NCI-H2081 treated with DMSO at 0.1 percent for 48 hours (cell line): ENCODE results near the gene CENPU.
"Not testable (repeated sequence)": the region's sequence is repeated elsewhere in the genome, so short reads cannot be mapped to it uniquely, and the experiment has no call there.

Experiments
- DNase-seq: peaks from one replicate; lab custom pipeline; 2025; lab: John Stamatoyannopoulos, UW

The CENPU gene

DNA sequence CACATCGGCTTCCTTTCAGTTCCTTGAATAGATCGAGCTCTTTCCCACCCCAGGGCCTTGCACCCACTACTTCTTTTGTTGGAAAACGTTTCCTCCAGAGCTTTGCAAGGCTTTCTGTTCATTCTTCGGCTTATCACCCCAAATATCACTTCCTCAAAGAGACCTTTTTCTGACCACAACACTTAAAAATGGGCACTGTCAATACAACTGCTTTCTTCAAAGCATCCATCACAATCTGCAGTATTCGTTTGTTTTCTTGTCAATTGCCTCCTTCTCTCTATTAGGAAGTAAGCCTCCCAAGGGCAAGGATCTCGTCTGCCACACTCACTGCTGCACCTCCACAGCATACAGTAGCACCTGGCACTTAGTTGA lies 17.7 kb upstream of the CENPU start:
- DNase-seq = no peak

GRCh38 chr4:184750926-184751584 lies 17.2 kb upstream of the CENPU start:
- no peak for DNase-seq

DNA sequence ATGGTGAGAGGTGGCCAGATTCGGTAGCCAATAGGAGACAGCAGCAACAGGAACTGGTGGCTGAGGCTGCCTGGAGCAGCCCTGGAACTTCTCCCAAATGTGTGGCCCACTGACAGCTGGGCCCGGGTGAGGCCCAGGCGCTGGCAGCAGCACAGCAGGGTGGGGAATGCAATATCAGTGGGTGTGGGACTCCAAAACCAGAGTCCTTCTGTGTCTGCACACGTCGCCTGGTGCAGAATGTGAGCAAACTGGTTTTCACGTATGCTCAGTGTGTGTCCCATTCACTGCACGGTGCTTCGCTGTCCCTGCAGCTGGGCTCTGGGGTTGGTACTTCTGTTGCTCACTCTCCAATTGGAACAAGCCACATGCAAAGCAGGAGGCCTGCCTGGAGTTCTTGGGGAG lies 14.4 kb upstream of the CENPU start:
- DNase-seq = no peak

DNA sequence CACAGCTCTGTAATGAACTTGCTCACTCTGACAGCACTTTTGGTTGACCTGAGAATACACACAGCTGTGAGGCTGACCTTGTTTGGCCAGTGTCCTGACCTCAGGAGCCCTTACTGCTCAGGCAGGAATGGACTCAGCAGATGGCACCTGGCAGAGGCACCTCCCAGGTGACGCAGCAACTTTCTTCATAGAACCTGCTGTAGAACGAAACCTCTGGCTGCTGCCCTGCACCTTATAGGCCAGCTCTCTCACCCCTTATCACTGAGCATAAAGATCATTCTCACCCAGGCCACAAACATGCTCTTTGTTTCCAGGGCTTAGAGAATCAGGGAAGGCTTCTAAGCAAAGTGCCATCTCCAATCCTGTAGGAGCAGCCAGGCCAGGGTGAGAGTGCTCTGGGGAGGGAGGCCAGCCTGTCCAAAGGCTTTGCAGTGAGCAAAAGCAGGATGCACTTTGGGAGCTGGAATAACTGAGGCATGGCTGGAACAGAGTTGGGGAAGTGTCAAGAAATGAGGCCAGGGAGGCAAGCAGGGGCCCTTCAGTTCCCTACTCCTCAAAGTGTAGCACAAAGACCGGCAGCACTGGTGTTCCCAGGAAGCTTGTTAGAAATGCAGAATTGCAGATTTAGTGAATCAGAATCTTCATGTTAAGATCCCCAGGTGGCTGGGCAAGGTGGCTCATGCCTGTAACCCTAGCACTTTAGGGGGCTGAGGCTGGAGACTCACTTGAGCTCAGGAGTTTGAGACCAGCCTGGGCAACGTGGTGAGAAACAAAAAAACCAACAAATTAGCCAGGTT lies 13.3 kb upstream of the CENPU start:
- no peak for DNase-seq

DNA sequence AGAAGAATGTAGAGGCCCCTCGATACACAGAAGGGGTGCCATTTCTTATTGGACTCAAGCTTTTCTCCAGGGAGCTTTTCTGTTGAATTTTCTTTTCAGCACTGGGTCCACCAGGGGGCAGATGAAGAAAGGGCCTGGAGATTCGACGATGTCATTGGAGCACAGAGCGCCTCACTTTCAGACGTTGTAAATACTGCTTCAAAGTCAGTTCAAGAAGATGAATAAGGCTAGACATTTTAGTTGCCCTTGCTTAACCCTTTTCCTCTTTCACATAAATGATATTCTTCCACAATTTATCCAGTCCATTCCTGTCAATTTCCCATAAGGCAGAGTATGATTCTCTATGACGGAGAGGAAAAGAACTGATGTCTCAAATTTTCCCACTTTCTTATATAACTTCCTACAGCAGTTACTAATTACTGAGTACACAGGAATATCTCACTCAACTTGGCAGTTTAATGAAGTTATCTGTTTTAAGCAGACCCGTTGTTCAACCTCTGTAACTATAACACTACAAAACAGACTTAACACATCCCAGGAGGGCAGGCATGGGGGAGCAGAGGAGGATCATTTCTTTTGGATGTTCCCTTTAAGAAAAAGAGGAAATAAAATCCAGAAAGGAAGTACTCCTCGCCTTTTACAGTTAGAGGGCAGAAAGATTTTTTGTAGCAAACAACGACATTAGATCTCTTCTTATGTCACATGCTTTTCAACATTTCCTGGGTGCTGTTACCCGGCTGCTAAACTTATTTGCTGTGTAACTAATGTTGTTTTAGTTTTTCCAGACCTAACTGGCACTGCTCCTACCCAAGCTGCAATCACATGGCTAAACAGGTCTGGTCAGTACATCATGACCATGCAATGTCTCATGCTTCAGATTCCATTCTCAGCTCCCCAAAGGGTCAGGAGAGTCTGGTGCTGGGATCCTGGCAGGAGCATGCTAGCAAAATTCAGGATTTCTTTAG lies 12.2 kb upstream of the CENPU start:
- peak; percentile 12 for DNase-seq

- DNase-seq = no peak
These were observed 10.3 kb upstream of the CENPU start for GRCh38 chr4:184744236-184744635.

DNA sequence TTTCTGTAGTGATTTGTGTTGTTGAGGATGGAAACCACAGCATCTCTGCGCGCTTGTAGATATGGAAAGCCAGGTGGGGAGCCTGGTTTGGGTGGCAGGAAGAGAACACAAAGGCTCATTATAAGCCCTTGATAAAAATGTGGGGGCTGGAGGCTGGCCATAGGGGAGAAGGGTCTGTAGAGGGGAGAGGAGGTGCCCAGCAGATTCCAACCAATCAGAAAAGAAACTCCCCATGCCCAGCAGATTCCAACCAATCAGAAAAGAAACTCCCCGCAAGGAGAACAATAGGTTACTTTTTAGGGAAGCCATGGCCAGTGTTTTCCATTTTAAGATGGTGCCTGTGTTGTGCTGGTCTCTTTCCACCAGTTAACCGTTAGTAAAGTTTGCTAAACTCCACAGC lies 9.8 kb upstream of the CENPU start:
- no peak for DNase-seq

- not testable (repeated sequence) for DNase-seq
These were observed 7.8 kb upstream of the CENPU start for GRCh38 chr4:184741651-184742050.

DNA sequence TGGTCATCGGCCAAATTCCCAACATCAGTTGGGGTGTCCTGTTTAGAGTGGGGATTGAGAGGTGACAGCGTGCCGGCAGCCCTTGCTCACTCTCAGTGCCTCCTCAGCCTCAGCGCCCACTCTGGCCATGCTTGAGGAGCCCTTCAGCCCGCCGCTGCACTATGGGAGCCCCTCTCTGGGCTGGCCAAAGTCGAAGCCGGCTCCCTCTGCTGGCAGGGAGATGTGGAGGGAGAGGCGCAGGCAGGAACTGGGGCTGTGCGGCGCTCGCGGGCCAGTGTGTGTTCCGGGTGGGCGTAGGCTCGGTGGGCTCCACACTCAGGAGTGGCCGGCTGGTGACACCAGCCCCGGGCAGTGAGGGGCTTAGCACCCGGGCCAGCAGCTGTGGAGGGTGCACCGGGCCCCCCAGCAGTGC lies 7.1 kb upstream of the CENPU start:
- no peak for DNase-seq

- not testable (repeated sequence) for DNase-seq
These were observed 5.7 kb upstream of the CENPU start for GRCh38 chr4:184739575-184739974.

- no peak for DNase-seq
These were observed 862 bp upstream of the CENPU start for GRCh38 chr4:184734758-184735157.

GRCh38 chr4:184732126-184732525 lies 1.8 kb downstream of the CENPU start:
- DNase-seq = no peak

- DNase-seq = no peak
These were observed 2.8 kb downstream of the CENPU start for GRCh38 chr4:184731056-184731455.

DNA sequence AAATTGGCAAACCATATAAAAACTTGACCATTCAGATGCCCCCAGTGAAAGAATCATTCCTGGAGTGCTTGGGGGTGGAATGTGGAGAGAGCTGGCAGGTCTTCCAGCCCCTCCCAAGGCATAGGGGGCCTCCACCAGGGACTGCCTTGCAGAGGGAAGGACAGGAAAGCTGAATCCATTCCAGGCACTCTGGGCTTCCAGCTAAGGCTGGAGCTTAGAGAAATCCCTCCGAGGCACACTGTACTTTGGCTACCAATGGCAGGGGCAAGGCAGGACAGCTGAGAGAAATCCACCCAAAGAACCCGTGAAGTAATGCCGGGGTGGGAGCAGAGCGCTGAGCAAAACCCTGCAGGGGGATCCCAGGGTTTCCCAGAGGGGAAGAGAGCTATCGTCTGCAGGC lies 4.0 kb downstream of the CENPU start:
- no peak for DNase-seq

- no peak for DNase-seq
These were observed 5.0 kb downstream of the CENPU start for GRCh38 chr4:184728858-184729257.

- DNase-seq = no peak
These were observed 6.5 kb downstream of the CENPU start for GRCh38 chr4:184727430-184727829.

- DNase-seq = no peak
These were observed 11.1 kb downstream of the CENPU start for GRCh38 chr4:184722798-184723197.

DNA sequence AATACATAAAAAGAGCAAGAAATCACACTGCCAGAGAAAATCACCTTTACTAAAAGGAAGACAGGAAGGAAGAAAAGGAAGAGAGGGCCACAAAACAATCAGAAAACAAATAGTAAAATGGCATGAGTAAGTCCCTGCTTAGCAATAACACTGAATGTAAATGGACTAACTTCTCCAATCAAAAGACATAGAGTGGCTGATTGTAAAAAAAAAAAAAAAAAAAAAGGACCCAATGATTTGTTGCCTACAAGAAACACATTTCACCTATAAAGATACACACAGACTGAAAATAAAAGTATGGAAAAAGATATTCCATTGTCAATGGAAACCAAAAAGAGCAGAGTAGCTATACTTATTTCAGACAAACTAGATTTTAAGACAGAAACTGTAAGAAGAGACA lies 12.6 kb downstream of the CENPU start:
- no peak for DNase-seq

DNA sequence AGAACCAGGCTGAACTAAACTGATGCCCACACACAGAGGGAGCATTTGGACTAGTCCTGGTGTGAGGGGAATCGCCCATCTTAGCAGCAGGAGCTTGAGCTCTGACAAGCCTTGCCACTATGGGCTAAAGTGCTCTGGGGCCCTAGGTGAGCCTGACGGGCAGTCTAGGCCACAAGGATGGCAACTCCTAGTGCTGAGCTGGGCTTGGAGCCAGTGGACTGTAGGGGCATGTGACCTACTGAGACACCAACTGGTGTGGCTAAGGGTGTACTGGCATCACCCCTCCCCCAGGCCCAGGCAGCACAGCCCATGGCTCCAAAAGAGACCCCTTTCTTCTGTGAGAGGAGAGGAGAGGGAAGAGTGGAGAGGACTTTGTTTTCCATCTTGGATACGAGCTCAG lies 14.5 kb downstream of the CENPU start:
- DNase-seq = no peak

DNA sequence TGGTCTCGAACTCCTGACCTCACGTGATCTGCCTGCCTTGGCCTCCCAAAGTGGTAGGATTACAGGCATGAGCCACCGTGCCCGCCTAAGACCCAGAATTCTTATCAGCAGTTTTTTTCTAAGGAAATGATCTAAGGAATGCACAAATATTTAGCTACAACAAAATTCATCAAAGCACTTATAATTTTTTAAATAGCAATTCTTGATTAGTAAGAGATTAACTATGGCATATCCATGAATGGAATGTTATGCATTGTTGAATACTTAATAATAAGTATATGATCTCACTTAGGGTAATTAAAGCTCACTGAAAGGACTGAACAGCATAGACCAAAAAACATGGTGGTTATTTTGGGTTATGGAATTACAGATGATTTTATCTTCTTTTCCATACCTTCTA lies 18.4 kb downstream of the CENPU start:
- no peak for DNase-seq

GRCh38 chr4:184713887-184714286 lies 20.0 kb downstream of the CENPU start:
- DNase-seq = no peak

DNA sequence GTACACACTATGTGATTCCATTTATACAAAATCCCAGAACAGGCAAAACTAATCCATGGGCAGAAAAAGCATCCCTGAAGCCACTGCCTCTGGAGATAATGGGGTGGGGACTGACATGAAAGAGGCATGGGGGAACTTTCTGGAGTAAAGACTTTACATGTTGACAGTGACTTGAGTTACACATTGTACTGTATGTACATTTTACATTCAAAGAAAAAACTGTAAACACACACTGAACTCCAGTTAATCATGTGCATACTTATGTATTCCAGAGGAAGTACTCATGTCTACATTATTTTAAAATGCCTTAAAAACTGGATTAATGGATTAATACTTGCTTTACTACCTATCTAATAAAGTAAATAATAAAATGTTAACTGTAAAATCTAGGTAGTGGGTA lies 21.6 kb downstream of the CENPU start:
- DNase-seq = no peak

- no peak for DNase-seq
These were observed 27.4 kb downstream of the CENPU start for GRCh38 chr4:184706453-184706852.
